Activated effector memory CD4-positive, alpha-beta T cell treated with anti-CD3 and anti-CD28 coated beads, Interleukin-2, amount 50 U/mL, for 16 hours (primary cell): ENCODE data around the gene ADCY3.

Experiments
- DNase-seq: peaks from one replicate; pipeline ENCODE4 v3.0.0-alpha.2; 2020

ADCY3 gene

GRCh38 chr2:24827321-24828237 lies 92.5 kb downstream of the ADCY3 start:
- peak; percentile 88 for DNase-seq

GRCh38 chr2:24826773-24827145 lies 93.3 kb downstream of the ADCY3 start:
- no peak for DNase-seq

- peak; percentile 60 for DNase-seq
Measured at GRCh38 chr2:24825883-24826772, 93.9 kb downstream of the ADCY3 start.

- DNase-seq: peak; percentile 73
Measured at GRCh38 chr2:24824966-24825882, 94.8 kb downstream of the ADCY3 start.

GRCh38 chr2:24824071-24824588 lies 95.9 kb downstream of the ADCY3 start:
- no peak for DNase-seq

GRCh38 chr2:24822049-24822706 lies 97.9 kb downstream of the ADCY3 start:
- no peak for DNase-seq

GRCh38 chr2:24821433-24821891 lies 98.6 kb downstream of the ADCY3 start:
- peak; percentile 54 for DNase-seq

GRCh38 chr2:24820598-24821432 lies 99.2 kb downstream of the ADCY3 start:
- DNase-seq: no peak

GRCh38 chr2:24820175-24820513 lies 99.9 kb downstream of the ADCY3 start:
- peak; percentile 54 for DNase-seq

- DNase-seq: no peak
Measured at GRCh38 chr2:24819442-24820174, 100.4 kb downstream of the ADCY3 start.

GRCh38 chr2:24818721-24819167 lies 101.3 kb downstream of the ADCY3 start:
- DNase-seq: peak; percentile 59

GRCh38 chr2:24816884-24817283 lies 103.2 kb downstream of the ADCY3 start:
- no peak for DNase-seq

- DNase-seq: no peak
Measured at GRCh38 chr2:24816404-24816803, 103.6 kb downstream of the ADCY3 start.

- no peak for DNase-seq
Measured at GRCh38 chr2:24815171-24815570, 104.9 kb downstream of the ADCY3 start.

- DNase-seq: no peak
Measured at GRCh38 chr2:24814516-24814915, 105.5 kb downstream of the ADCY3 start.

GRCh38 chr2:24813691-24814137 lies 106.3 kb downstream of the ADCY3 start:
- no peak for DNase-seq

- no peak for DNase-seq
Measured at GRCh38 chr2:24809316-24810007, 110.6 kb downstream of the ADCY3 start.

GRCh38 chr2:24806661-24807036 lies 113.4 kb downstream of the ADCY3 start:
- DNase-seq: no peak
